Transverse colon (tissue), 4 donors: ENCODE results near the gene SERPINA1. TPM values are rescaled to one million over a fixed set of nuclear protein-coding genes. Genes with fewer than 3 reads are reported as not detected.

Experiments used
- DNase-seq: peaks from one replicate; pipeline ENCODE4 v3.0.0-alpha.2; 2019
- H3K27ac ChIP-seq, 4 donors: fragments of 200-600 bp; sonication (generic); 2 replicates each; pipeline ENCODE4 v1.5.1; 2016 to 2018; ENCODE audit warnings: inconsistent platforms in 4 of 4
- H3K27me3 ChIP-seq: fragments of 200-600 bp; sonication (generic); 2 replicates; pipeline ENCODE4 v1.5.1; 2017; ENCODE audit warnings: inconsistent platforms
- H3K36me3 ChIP-seq, 4 donors: fragments of 200-600 bp; sonication (generic); 2 replicates each; pipeline ENCODE4 v1.5.1; 2017 to 2019; ENCODE audit warnings: inconsistent platforms in 4 of 4
- H3K4me1 ChIP-seq, 4 donors: fragments of 200-600 bp; sonication (generic); 2 replicates each; pipeline ENCODE4 v1.5.1; 2017 to 2020; ENCODE audit warnings: inconsistent platforms in 4 of 4
- H3K4me3 ChIP-seq, 4 donors: fragments of 200-600 bp; sonication (generic); 1 replicate in 1 of 4; 2 replicates in 3 of 4; pipeline versions ENCODE4 v1.5.1 to v1.6.1; 2017 to 2019; ENCODE audit warnings: inconsistent platforms in 4 of 4
- H3K9me3 ChIP-seq, 2 donors: fragments of 200-600 bp; sonication (generic); 2 replicates each; pipeline ENCODE4 v1.5.1; 2017 to 2019; ENCODE audit warnings: inconsistent platforms in 2 of 2
- EP300 ChIP-seq: sonication (generic); formaldehyde crosslinking; IDR thresholded peaks from one replicate; pipeline ENCODE4 v1.6.1; 2017; ENCODE audit warnings: antibody characterized with exemption, low read depth
- POLR2A ChIP-seq: fragments of 450-650 bp; IDR thresholded peaks from one replicate; pipeline ENCODE4 v1.6.1; 2016; ENCODE audit warnings: antibody characterized with exemption, mild to moderate bottlenecking, moderate library complexity
- POLR2AphosphoS5 ChIP-seq, 3 donors: sonication (generic); formaldehyde crosslinking; IDR thresholded peaks; one replicate each; pipeline ENCODE4 v1.6.1; 2016; ENCODE audit warnings: antibody characterized with exemption in 3 of 3
- WGBS, 2 donors: methylation state at CpG; one replicate each; pipeline ENCODE4 v1.1.5; 2018; ENCODE audit warnings: low coverage in 1 of 2; 5-methylcytosine and 5-hydroxymethylcytosine counted together
- in situ Hi-C, 4 donors: fragments of 200-750 bp; cut with MboI; loops; one replicate each; pipeline versions ENCODE4 v1.15.0 to v1.15.1; 2017; ENCODE audit warnings: low sequenced_read_pairs in 3 of 4, low pct_ligation_motif_present in 1 of 4, low pct_unique_long_range_greater_than_20kb in 1 of 4
- intact Hi-C: fragments of 100-400 bp; cut with DNase I; formaldehyde crosslinking; loops from one replicate; pipeline ENCODE4 v1.15.1; 2023; ENCODE audit warnings: low total_unique reads
- total RNA-seq, 4 donors: library from RNA; depleted of rRNA; stranded (reverse); fragments of >200 nt; gene quantifications; one replicate each; pipeline ENCODE4 v1.1.0, GENCODE V29; 2016
- TF ChIP-seq, protein P1 (sequence below), 5 experiments: fragments of 200-600 bp in 3 of 5; fragments of 450-650 bp in 2 of 5; sonication (generic) in 3 of 5; IDR thresholded peaks; 1 replicate in 2 of 5; 2 replicates in 3 of 5; pipeline ENCODE4 v1.5.1; 2016 to 2017; ENCODE audit warnings: antibody characterized with exemption in 5 of 5, inconsistent platforms in 3 of 5, mild to moderate bottlenecking in 2 of 5, moderate library complexity in 1 of 5

Gene SERPINA1
- total RNA-seq, 4 donors from 2014 or later = 35.2 to 107 (median 61.0) TPM

DNA sequence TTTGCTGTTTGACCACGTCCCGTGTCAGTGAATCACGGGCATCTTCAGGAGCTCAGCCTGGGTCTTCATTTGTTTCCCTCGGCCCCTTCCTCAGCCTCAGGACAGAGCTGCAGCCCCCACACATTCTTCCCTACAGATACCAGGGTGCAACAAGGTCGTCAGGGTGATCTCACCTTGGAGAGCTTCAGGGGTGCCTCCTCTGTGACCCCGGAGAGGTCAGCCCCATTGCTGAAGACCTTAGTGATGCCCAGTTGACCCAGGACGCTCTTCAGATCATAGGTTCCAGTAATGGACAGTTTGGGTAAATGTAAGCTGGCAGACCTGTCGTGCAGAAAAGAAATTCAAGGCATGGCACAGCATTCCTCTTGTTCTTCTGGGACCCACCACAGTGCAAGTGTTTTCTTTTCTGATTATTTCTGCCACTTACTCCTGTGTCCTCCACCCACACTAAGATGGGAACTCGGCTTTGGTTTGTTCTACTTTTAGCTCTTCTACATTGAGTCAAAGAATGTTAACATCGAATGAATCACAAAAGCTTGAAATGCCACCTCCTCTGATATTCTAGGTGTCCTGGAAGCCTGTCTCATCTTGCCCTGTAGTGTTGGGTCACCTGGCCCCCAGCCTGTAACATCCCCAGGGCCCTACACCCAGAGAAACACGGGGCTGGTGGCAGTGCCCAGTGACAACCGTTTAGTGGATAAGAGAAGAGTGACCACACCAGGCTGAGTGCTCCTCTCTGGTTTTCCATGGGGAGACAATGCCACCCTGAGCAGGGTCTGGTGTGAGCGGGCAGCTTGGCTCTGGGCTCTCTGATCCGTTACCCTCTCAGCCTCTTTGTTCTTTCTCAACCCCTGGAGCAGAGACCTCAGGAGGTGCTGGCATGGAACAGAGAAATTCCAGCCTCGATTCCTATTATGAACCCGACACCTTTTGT is 8.8 kb downstream of the SERPINA1 start:
- H3K27ac ChIP-seq = no peak overlapping the region
- H3K9me3 ChIP-seq = no peaks in the 10 kb centered on the region
- H3K4me1 ChIP-seq = peaks cover 0 to 7% (median 4%) of the 10 kb centered on the region in 4 donors
- H3K27me3 ChIP-seq = no peaks in the 10 kb centered on the region
- TF ChIP-seq, protein P1, sequence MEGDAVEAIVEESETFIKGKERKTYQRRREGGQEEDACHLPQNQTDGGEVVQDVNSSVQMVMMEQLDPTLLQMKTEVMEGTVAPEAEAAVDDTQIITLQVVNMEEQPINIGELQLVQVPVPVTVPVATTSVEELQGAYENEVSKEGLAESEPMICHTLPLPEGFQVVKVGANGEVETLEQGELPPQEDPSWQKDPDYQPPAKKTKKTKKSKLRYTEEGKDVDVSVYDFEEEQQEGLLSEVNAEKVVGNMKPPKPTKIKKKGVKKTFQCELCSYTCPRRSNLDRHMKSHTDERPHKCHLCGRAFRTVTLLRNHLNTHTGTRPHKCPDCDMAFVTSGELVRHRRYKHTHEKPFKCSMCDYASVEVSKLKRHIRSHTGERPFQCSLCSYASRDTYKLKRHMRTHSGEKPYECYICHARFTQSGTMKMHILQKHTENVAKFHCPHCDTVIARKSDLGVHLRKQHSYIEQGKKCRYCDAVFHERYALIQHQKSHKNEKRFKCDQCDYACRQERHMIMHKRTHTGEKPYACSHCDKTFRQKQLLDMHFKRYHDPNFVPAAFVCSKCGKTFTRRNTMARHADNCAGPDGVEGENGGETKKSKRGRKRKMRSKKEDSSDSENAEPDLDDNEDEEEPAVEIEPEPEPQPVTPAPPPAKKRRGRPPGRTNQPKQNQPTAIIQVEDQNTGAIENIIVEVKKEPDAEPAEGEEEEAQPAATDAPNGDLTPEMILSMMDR (IDR thresholded peaks at IDR 0.05) = no peak
- no peak for TF ChIP-seq POLR2AphosphoS5 (IDR thresholded peaks at IDR 0.05)
- TF ChIP-seq POLR2A = no peak
- TF ChIP-seq EP300 = no peak
- WGBS, 2 donors = 70 to 74% methylated on average over 5 to 16 of the region's 16 CpGs
- DNase-seq = no peak
- intact Hi-C loops = no loop called here
- no peaks in the 10 kb centered on the region for H3K36me3 ChIP-seq
- in situ Hi-C loops = no loop called here
- no peak overlapping the region for H3K4me3 ChIP-seq

DNA sequence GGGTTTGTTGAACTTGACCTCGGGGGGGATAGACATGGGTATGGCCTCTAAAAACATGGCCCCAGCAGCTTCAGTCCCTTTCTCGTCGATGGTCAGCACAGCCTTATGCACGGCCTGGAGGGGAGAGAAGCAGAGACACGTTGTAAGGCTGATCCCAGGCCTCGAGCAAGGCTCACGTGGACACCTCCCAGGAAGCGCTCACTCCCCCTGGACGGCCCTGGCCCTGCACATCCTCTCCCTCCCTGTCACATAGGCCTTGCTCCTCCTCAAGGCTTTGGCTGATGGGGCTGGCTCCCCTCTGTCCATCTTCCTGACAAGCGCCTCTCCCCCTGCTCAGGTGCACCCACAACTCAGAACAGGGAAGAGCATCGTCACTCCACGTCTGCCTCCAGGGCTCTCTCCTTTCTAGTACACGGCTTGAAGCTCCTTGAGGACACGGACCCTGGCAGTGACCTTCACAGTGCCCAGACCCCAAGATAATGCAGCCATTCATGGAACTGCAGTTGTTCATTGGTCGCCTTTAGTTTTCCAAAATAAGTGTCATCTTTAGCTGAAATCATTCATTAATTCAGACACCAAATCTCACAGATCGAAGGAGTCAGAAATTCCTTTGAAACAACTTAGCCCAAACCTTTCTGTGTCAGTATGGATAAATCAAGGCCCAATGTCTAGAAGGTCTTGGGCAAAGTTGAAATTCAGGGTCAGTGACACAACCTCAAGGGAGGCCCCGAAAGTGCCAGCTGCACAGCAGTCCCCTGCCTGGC is 9.7 kb downstream of the SERPINA1 start:
- 79 to 89% methylated on average over 5 to 16 of the region's 17 CpGs for WGBS, 2 donors
- Histone ChIP-seq H3K27me3 (no peaks in the 10 kb centered on the region), H3K27ac (no peak overlapping the region), H3K36me3 (no peaks in the 10 kb centered on the region), H3K9me3 (no peaks in the 10 kb centered on the region), H3K4me3 (no peak overlapping the region), H3K4me1 (no peaks in the 10 kb centered on the region)
- in situ Hi-C loops = no loop called here
- TF ChIP-seq POLR2AphosphoS5 (IDR thresholded peaks at IDR 0.05) = no peak
- no peak for TF ChIP-seq POLR2A
- no peak for TF ChIP-seq EP300
- TF ChIP-seq, protein P1 (IDR thresholded peaks at IDR 0.05) = no peak
- intact Hi-C loops = loop anchor here (1.0 kb wide), 1 partner anchor 15 kb away; no protein-coding TSS in a partner anchor
- no peak for DNase-seq

DNA sequence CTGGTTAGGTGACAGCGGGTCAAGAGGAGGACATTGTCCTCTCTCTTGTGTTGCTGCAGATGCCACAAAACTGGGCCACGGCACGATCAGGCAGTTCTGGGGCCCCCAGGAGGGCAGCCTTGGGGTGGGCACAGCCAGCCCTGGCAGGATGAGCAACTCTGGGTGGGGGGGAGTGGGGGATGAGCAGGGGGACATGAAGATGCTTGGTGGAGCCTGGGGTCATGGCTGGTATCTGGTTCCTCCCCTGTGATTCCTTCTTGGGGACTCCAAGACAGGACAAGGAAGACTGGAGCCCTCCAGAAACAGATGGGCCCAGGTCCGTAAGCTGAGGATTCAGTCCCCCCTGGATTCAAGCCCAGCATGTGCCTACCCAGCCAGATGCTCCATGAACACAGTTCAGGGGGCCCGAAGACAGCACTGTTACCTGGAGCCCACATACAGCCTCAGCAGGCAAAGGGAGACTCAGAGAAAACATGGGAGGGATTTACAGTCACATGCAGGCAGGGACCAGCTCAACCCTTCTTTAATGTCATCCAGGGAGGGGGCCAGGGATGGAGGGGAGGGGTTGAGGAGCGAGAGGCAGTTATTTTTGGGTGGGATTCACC is 10.4 kb downstream of the SERPINA1 start:
- no peaks in the 10 kb centered on the region for H3K9me3 ChIP-seq
- H3K4me1 ChIP-seq = no peaks in the 10 kb centered on the region
- in situ Hi-C loops = no loop called here
- no peak overlapping the region for H3K27ac ChIP-seq
- intact Hi-C loops = loop anchor here (1.0 kb wide), 1 partner anchor 15 kb away; no protein-coding TSS in a partner anchor
- DNase-seq = no peak
- H3K36me3 ChIP-seq = no peaks in the 10 kb centered on the region
- TF ChIP-seq POLR2A (no peak), EP300 (no peak)
- H3K27me3 ChIP-seq = no peaks in the 10 kb centered on the region
- WGBS, 2 donors = 83% methylated on average over 5 of the region's 6 CpGs; no CpG with 5 or more reads in 1 of the 2 donors
- no peak overlapping the region for H3K4me3 ChIP-seq

DNA sequence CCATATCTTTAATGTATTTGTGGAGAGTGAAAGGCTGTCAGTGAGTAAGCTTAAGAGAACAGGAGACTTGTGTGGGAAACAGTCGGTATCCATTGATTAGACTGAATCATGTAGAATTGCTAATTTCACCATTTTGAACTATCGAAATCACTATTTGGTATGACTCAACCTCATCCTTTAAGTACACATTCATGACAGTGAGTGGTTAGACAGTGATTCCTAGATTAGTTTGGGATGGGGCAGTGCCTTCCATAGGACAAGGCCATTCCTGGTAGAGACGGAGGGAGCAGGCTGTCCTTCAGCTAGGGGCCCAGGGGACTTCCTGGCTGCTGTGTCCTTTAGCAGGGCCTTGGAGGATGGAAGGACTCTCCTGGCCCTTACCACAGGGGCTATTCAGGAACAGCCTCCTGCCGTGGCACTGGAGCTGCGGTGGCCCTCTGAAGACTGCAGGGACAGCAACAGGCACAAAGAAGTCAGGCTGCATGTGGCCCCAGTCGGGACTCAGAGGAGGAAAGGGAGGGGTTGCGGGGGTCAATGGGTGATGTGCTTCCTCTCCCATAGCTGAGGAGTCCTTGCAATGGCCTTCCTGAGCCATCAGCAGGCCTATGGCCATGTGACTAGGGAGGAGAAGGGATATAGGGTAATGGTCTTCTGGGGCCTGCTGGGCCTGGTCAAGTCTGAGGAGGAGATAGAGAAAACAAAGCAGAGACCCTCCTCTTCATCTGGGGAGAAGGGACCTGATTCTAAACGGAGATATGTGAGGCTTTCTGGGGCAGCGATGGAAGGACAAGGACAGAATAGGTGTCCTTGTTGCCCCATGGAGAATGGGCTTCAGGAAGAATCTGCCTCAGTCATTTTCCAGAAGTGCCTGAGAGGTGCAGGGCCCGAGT is 11.2 kb downstream of the SERPINA1 start:
- no peak overlapping the region for H3K4me3 ChIP-seq

More for the DNA sequence above, 11.2 kb downstream of the SERPINA1 start:
- 78 to 82% methylated on average over 2 to 10 of the region's 10 CpGs for WGBS, 2 donors
- Histone ChIP-seq H3K4me1 (no peaks in the 10 kb centered on the region), H3K27ac (no peak overlapping the region), H3K36me3 (no peaks in the 10 kb centered on the region), H3K9me3 (no peaks in the 10 kb centered on the region), H3K27me3 (no peaks in the 10 kb centered on the region)
- intact Hi-C loops = no loop called here
- in situ Hi-C loops = no loop called here
- DNase-seq = no peak
- TF ChIP-seq EP300 (no peak), POLR2AphosphoS5 (IDR thresholded peaks at IDR 0.05) (no peak), POLR2A (no peak)
- TF ChIP-seq, protein P1 (IDR thresholded peaks at IDR 0.05) = no peak
